Stomach (tissue), 9 donors: Measurements from ENCODE around the gene TPSAB1. TPM values are rescaled to one million over a fixed set of nuclear protein-coding genes. Genes with fewer than 3 reads are reported as not detected.

Experiments used
- DNase-seq, 2 donors: peaks; one replicate each; pipeline versions ENCODE4 v3.0.0 to v3.0.0-alpha.2; 2013 to 2019
- H3K27ac ChIP-seq, 5 donors: fragments of 200-600 bp in 4 of 5; sonication (generic) in 4 of 5; one replicate each; pipeline ENCODE4 v1.5.1; 2013 to 2019; ENCODE audit warnings: mild to moderate bottlenecking in 1 of 5, moderate library complexity in 1 of 5
- H3K27me3 ChIP-seq, 3 donors: fragments of 200-600 bp; sonication (generic); one replicate each; pipeline ENCODE4 v1.5.1; 2017 to 2019; ENCODE audit warnings: mixed run types in 1 of 3
- H3K36me3 ChIP-seq, 4 donors: fragments of 200-600 bp; sonication (generic); 1 replicate in 3 of 4; 2 replicates in 1 of 4; pipeline ENCODE4 v1.5.1; 2016 to 2019
- H3K4me1 ChIP-seq, 4 donors: fragments of 200-600 bp; sonication (generic); one replicate each; pipeline ENCODE4 v1.5.1; 2016 to 2019
- H3K4me3 ChIP-seq, 4 donors: fragments of 200-600 bp; sonication (generic) in 3 of 4; one replicate each; pipeline ENCODE4 v1.5.1; 2016 to 2019; ENCODE audit warnings: mild to moderate bottlenecking in 1 of 4
- H3K9me3 ChIP-seq, 4 donors: fragments of 200-600 bp; sonication (generic); one replicate each; pipeline ENCODE4 v1.5.1; 2016 to 2019
- CTCF ChIP-seq, 7 experiments: fragments of 450-650 bp in 4 of 7; fragments of 200-600 bp in 3 of 7; sonication (generic) in 3 of 7; IDR thresholded peaks; one replicate each; pipeline ENCODE4 v1.5.1; 2016 to 2019; ENCODE audit warnings: antibody characterized with exemption in 7 of 7, control low read depth in 2 of 7, mild to moderate bottlenecking in 1 of 7
- EP300 ChIP-seq: sonication (generic); formaldehyde crosslinking; IDR thresholded peaks from one replicate; pipeline ENCODE4 v1.6.1; 2017; ENCODE audit warnings: antibody characterized with exemption
- POLR2A ChIP-seq, 4 donors: fragments of 450-650 bp; IDR thresholded peaks; one replicate each; pipeline ENCODE4 v1.6.1; 2016; ENCODE audit warnings: antibody characterized with exemption in 4 of 4, control low read depth in 2 of 4, mild to moderate bottlenecking in 1 of 4, moderate library complexity in 1 of 4
- POLR2AphosphoS5 ChIP-seq, 3 donors: sonication (generic); formaldehyde crosslinking; IDR thresholded peaks; one replicate each; pipeline ENCODE4 v1.6.1; 2016; ENCODE audit warnings: antibody characterized with exemption in 3 of 3
- WGBS, 5 donors: extraction: QIAGEN DNeasy Blood & Tissue Kit in 3 of 5; methylation state at CpG; one replicate each; pipeline versions ENCODE4 v1.1.5 to v1.1.7; 2013 to 2018; 5-methylcytosine and 5-hydroxymethylcytosine counted together
- intact Hi-C: fragments of 100-400 bp; cut with DNase I; formaldehyde crosslinking; loops from one replicate; pipeline ENCODE4 v1.15.1; 2023; ENCODE audit warnings: low total_unique reads
- polyA plus RNA-seq, 3 donors: library from polyadenylated mRNA; stranded (reverse); fragments of 200-250 nt; gene quantifications; one replicate each; pipeline ENCODE4 v1.2.3, GENCODE V29; 2013
- total RNA-seq, 5 donors: library from RNA; depleted of rRNA; stranded (reverse); fragments of >200 nt; gene quantifications; one replicate each; pipeline versions ENCODE4 v1.1.0 to v1.2.3, GENCODE V29; 2014 to 2016
- donor health status: healthy with polysubstance abuse.
- donor health status: Bipolar disorder and iron deficiency.
- donor health status: healthy.

The TPSAB1 gene
- total and polyA plus RNA-seq, 8 donors, result 15.4 to 202 (median 71.2) TPM

- no peak for DNase-seq
- Histone ChIP-seq H3K9me3 (no peaks in the 10 kb centered on the region), H3K36me3 (no peaks in the 10 kb centered on the region), H3K4me3 (no peak overlapping the region), H3K27ac (no peak overlapping the region), H3K27me3 (peaks cover 20 to 89% (median 52%) of the 10 kb centered on the region in 3 donors), H3K4me1 (peaks cover 0 to 16% (median 7%) of the 10 kb centered on the region in 4 donors)
- WGBS, 5 donors, result 74 to 86% (median 78%) methylated on average over 12 to 25 of the region's 25 CpGs
- no peak for TF ChIP-seq POLR2A (IDR thresholded peaks at IDR 0.05)
- TF ChIP-seq POLR2AphosphoS5 (IDR thresholded peaks at IDR 0.05), result no peak
- TF ChIP-seq CTCF (IDR thresholded peaks at IDR 0.05), result no peak
- no peak for TF ChIP-seq EP300
- intact Hi-C loops, result no loop called here
Observed at GRCh38 chr16:1286513-1287094, 46.1 kb downstream of the TPSAB1 start.

- no peak overlapping the region for H3K27ac ChIP-seq
- H3K27me3 ChIP-seq, result peaks cover 20 to 98% (median 56%) of the 10 kb centered on the region in 3 donors
- 47 to 58% (median 51%) methylated on average over 25 to 40 of the region's 40 CpGs for WGBS, 5 donors
- H3K36me3 ChIP-seq, result no peaks in the 10 kb centered on the region
- H3K4me3 ChIP-seq, result no peak overlapping the region
- peaks cover 0 to 16% (median 7%) of the 10 kb centered on the region in 4 donors for H3K4me1 ChIP-seq
- H3K9me3 ChIP-seq, result no peaks in the 10 kb centered on the region
- peak in 1 of 2 donors; percentile 37 for DNase-seq
- intact Hi-C loops, result no loop called here
- TF ChIP-seq CTCF (IDR thresholded peaks at IDR 0.05), result no peak
- no peak for TF ChIP-seq EP300
- TF ChIP-seq POLR2AphosphoS5 (IDR thresholded peaks at IDR 0.05), result no peak
- TF ChIP-seq POLR2A (IDR thresholded peaks at IDR 0.05), result no peak
Observed at GRCh38 chr16:1287982-1288670, 47.6 kb downstream of the TPSAB1 start.

- H3K27ac ChIP-seq, result no peak overlapping the region
- intact Hi-C loops, result no loop called here
- TF ChIP-seq POLR2A (IDR thresholded peaks at IDR 0.05) (no peak), CTCF (IDR thresholded peaks at IDR 0.05) (no peak), POLR2AphosphoS5 (IDR thresholded peaks at IDR 0.05) (no peak), EP300 (no peak)
- peaks cover 0 to 16% (median 7%) of the 10 kb centered on the region in 4 donors for H3K4me1 ChIP-seq
- H3K36me3 ChIP-seq, result no peaks in the 10 kb centered on the region
- WGBS, 5 donors, result 14 to 28% (median 27%) methylated on average over 10 to 20 of the region's 20 CpGs
- no peaks in the 10 kb centered on the region for H3K9me3 ChIP-seq
- H3K27me3 ChIP-seq, result peaks cover 20 to 98% (median 56%) of the 10 kb centered on the region in 3 donors
- DNase-seq, result peak in 1 of 2 donors; percentile 55
- no peak overlapping the region for H3K4me3 ChIP-seq
Observed at GRCh38 chr16:1288813-1289476, 48.4 kb downstream of the TPSAB1 start.

- 6 to 15% (median 10%) methylated on average over 12 to 17 of the region's 17 CpGs for WGBS, 5 donors
- peaks cover 20 to 98% (median 56%) of the 10 kb centered on the region in 3 donors for H3K27me3 ChIP-seq
Observed at GRCh38 chr16:1289477-1289866, 49.0 kb downstream of the TPSAB1 start.

More at GRCh38 chr16:1289477-1289866, 49.0 kb downstream of the TPSAB1 start:
- intact Hi-C loops, result no loop called here
- Histone ChIP-seq H3K4me1 (peaks cover 0 to 16% (median 7%) of the 10 kb centered on the region in 4 donors), H3K4me3 (no peak overlapping the region), H3K9me3 (no peaks in the 10 kb centered on the region), H3K27ac (no peak overlapping the region), H3K36me3 (no peaks in the 10 kb centered on the region)
- no peak for DNase-seq
- TF ChIP-seq POLR2AphosphoS5 (IDR thresholded peaks at IDR 0.05) (no peak), EP300 (no peak), CTCF (IDR thresholded peaks at IDR 0.05) (no peak), POLR2A (IDR thresholded peaks at IDR 0.05) (no peak)
